GM12864 (cell line): ENCODE measurements around the gene ART3.

Experiments
- DNase-seq: peaks from one replicate; pipeline ENCODE4 v3.0.0-alpha.2; 2011; ENCODE audit warnings: low read depth
- H3K4me3 ChIP-seq: 2 replicates; pipeline ENCODE4 v1.5.1; 2011; ENCODE audit warnings: mild to moderate bottlenecking, low read depth, low read length, control low read depth
- TF ChIP-seq, protein P1 (sequence below): IDR thresholded peaks from 2 replicates; pipeline ENCODE4 v1.5.1; 2011; ENCODE audit warnings: low read depth, mild to moderate bottlenecking, moderate library complexity, low read length, control low read depth, inconsistent platforms; ENCODE audit errors: missing control alignments

Gene ART3

GRCh38 chr4:76117536-76117935 is 43.0 kb downstream of the ART3 start:
- no peak for DNase-seq
- TF ChIP-seq, protein P1, sequence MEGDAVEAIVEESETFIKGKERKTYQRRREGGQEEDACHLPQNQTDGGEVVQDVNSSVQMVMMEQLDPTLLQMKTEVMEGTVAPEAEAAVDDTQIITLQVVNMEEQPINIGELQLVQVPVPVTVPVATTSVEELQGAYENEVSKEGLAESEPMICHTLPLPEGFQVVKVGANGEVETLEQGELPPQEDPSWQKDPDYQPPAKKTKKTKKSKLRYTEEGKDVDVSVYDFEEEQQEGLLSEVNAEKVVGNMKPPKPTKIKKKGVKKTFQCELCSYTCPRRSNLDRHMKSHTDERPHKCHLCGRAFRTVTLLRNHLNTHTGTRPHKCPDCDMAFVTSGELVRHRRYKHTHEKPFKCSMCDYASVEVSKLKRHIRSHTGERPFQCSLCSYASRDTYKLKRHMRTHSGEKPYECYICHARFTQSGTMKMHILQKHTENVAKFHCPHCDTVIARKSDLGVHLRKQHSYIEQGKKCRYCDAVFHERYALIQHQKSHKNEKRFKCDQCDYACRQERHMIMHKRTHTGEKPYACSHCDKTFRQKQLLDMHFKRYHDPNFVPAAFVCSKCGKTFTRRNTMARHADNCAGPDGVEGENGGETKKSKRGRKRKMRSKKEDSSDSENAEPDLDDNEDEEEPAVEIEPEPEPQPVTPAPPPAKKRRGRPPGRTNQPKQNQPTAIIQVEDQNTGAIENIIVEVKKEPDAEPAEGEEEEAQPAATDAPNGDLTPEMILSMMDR, result no peak
- H3K4me3 ChIP-seq, result no peak overlapping the region

GRCh38 chr4:76120199-76120598 is 45.7 kb downstream of the ART3 start:
- no peak for DNase-seq
- no peak overlapping the region for H3K4me3 ChIP-seq
- TF ChIP-seq, protein P1, result no peak

DNA sequence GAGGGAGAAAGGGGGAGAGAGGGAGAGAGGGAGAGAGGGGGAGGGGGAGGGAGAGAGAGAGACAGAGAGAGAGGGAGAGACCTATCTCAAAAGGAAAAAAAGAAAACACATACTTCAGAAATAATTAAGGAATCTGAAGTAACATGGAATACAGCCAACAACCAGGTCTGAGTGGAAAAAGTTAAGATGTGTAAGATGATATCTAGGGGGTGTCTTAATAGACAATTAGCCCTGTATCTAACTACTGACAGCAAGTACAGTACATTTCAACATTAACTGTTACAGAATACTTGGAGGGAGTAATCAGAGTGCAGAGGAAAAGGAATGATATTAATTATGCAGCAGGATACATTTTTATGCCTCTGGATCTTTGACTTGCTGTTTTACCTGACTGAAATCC is 51.3 kb downstream of the ART3 start:
- DNase-seq, result no peak
- H3K4me3 ChIP-seq, result no peak overlapping the region
- TF ChIP-seq, protein P1, result no peak

GRCh38 chr4:76127754-76128153 is 53.2 kb downstream of the ART3 start:
- DNase-seq, result no peak
- TF ChIP-seq, protein P1, result no peak
- no peak overlapping the region for H3K4me3 ChIP-seq

- H3K4me3 ChIP-seq, result no peak overlapping the region
- TF ChIP-seq, protein P1, result no peak
- no peak for DNase-seq
Measured at GRCh38 chr4:76141241-76141640, 66.7 kb downstream of the ART3 start.

GRCh38 chr4:76144546-76144945 is 70.0 kb downstream of the ART3 start:
- TF ChIP-seq, protein P1, result no peak
- H3K4me3 ChIP-seq, result no peak overlapping the region
- no peak for DNase-seq

- TF ChIP-seq, protein P1, result no peak
- peak overlapping the region; percentile 100 for H3K4me3 ChIP-seq
- DNase-seq, result no peak
Measured at GRCh38 chr4:76147454-76148141, 73.1 kb downstream of the ART3 start.
